ENCODE data around the gene KDM5B. TPM values are rescaled to one million over a fixed set of nuclear protein-coding genes. Genes with fewer than 3 reads are reported as not detected.
"Not testable (repeated sequence)": the region's sequence is repeated elsewhere in the genome, so short reads cannot be mapped to it uniquely, and the experiment has no call there.

KDM5B gene
- total RNA-seq, 1 experiment from 2014 or later, result 71.2 TPM

DNA sequence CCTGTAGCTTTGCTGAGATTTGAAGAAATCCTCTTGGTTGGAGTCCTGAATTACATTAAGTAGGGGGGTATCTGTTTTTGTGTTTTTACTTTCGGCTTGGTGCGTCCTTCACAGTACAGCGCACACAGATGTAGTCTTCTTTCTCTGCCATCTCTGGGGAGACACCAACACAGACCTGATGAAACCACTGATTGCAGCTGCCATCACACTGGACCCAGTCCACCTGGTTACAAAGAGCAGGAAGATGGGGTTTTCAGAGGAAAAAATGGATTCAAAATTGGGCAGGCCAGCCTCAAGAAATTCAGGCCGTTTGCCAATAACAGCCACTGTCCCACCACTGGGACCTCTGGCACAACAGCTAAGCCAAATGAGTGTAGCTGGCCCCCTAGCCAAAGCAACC, 79.3 kb downstream of the KDM5B start:
- TSS peak; percentile 25 for BruUV-seq (replicated peaks)
- CTCF ChIA-PET, result no interaction called here
- POLR2A ChIA-PET (ENCODE audit: low non-redundant PET), result no interaction called here
- Histone ChIP-seq H3K27me3 (replicated peaks; ENCODE audit: insufficient read depth, low read depth, low read length, poor library complexity) (no peaks in the 10 kb centered on the region), H3K4me3 (ENCODE audit: low read depth, low read length, poor library complexity, severe bottlenecking) (no peak overlapping the region), H3K9me3 (ENCODE audit: low read depth, low read length, poor library complexity, severe bottlenecking) (no peaks in the 10 kb centered on the region), H3K4me1 (ENCODE audit: insufficient read depth, low read length, poor library complexity, severe bottlenecking) (no peaks in the 10 kb centered on the region), H3K36me3 (ENCODE audit: insufficient read depth, low read length, poor library complexity, severe bottlenecking) (peaks cover 61% of the 10 kb centered on the region), H3K27ac (ENCODE audit: low read depth, low read length, poor library complexity, severe bottlenecking) (no peak overlapping the region)
- intact Hi-C loops (cut with micrococcal nuclease; ENCODE audit: unreplicated experiment), result no loop called here
- no peak for TF ChIP-seq EZH2 (IDR thresholded peaks at IDR 0.05; ENCODE audit: borderline replicate concordance, low read depth, low read length, poor library complexity, severe bottlenecking)
- TF ChIP-seq, protein P1, sequence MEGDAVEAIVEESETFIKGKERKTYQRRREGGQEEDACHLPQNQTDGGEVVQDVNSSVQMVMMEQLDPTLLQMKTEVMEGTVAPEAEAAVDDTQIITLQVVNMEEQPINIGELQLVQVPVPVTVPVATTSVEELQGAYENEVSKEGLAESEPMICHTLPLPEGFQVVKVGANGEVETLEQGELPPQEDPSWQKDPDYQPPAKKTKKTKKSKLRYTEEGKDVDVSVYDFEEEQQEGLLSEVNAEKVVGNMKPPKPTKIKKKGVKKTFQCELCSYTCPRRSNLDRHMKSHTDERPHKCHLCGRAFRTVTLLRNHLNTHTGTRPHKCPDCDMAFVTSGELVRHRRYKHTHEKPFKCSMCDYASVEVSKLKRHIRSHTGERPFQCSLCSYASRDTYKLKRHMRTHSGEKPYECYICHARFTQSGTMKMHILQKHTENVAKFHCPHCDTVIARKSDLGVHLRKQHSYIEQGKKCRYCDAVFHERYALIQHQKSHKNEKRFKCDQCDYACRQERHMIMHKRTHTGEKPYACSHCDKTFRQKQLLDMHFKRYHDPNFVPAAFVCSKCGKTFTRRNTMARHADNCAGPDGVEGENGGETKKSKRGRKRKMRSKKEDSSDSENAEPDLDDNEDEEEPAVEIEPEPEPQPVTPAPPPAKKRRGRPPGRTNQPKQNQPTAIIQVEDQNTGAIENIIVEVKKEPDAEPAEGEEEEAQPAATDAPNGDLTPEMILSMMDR (conservative IDR thresholded peaks at IDR 0.05; ENCODE audit: low read depth, low read length), result no peak
- DNase-seq (ENCODE audit: low spot score), result no peak

- TF ChIP-seq EZH2 (IDR thresholded peaks at IDR 0.05; ENCODE audit: borderline replicate concordance, low read depth, low read length, poor library complexity, severe bottlenecking), result no peak
- TF ChIP-seq, protein P1 (conservative IDR thresholded peaks at IDR 0.05; ENCODE audit: low read depth, low read length), result no peak
- no peak overlapping the region for H3K27ac ChIP-seq (ENCODE audit: low read depth, low read length, poor library complexity, severe bottlenecking)
- H3K36me3 ChIP-seq (ENCODE audit: insufficient read depth, low read length, poor library complexity, severe bottlenecking), result peaks cover 28% of the 10 kb centered on the region
- ChIA-PET CTCF (no interaction called here), POLR2A (ENCODE audit: low non-redundant PET) (no interaction called here)
- no peaks in the 10 kb centered on the region for H3K9me3 ChIP-seq (ENCODE audit: low read depth, low read length, poor library complexity, severe bottlenecking)
- H3K4me1 ChIP-seq (ENCODE audit: insufficient read depth, low read length, poor library complexity, severe bottlenecking), result no peaks in the 10 kb centered on the region
- intact Hi-C loops (cut with micrococcal nuclease; ENCODE audit: unreplicated experiment), result no loop called here
- DNase-seq (ENCODE audit: low spot score), result no peak
- BruUV-seq (replicated peaks), result no TSS peak
- no peak overlapping the region for H3K4me3 ChIP-seq (ENCODE audit: low read depth, low read length, poor library complexity, severe bottlenecking)
- no peaks in the 10 kb centered on the region for H3K27me3 ChIP-seq (replicated peaks; ENCODE audit: insufficient read depth, low read depth, low read length, poor library complexity)
Measured at GRCh38 chr1:202725526-202725925, 82.7 kb downstream of the KDM5B start.

DNA sequence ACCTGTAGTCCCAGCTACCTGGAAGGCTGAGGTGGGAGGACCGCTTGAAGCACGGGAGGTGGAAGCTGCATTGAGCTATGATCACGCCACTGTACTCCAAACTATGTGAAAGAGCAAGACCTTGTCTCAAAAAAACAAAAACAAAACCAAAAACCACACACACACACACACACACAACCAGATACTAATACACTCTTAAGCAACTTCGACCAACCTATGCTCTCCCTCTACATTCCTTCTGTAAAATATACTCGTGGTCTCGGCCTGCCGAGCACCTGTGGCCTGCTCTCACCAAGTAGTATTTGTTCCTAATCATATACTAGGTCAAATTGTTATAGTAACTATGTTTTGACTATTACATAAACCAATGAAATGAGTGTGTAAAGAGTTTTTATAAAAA, 84.5 kb downstream of the KDM5B start:
- Histone ChIP-seq H3K27me3 (replicated peaks; ENCODE audit: insufficient read depth, low read depth, low read length, poor library complexity) (no peaks in the 10 kb centered on the region), H3K4me3 (ENCODE audit: low read depth, low read length, poor library complexity, severe bottlenecking) (no peak overlapping the region), H3K4me1 (ENCODE audit: insufficient read depth, low read length, poor library complexity, severe bottlenecking) (no peaks in the 10 kb centered on the region), H3K36me3 (ENCODE audit: insufficient read depth, low read length, poor library complexity, severe bottlenecking) (peaks cover 9% of the 10 kb centered on the region), H3K9me3 (ENCODE audit: low read depth, low read length, poor library complexity, severe bottlenecking) (no peaks in the 10 kb centered on the region), H3K27ac (ENCODE audit: low read depth, low read length, poor library complexity, severe bottlenecking) (no peak overlapping the region)
- POLR2A ChIA-PET (ENCODE audit: low non-redundant PET), result no interaction called here
- CTCF ChIA-PET, result no interaction called here
- intact Hi-C loops (cut with micrococcal nuclease; ENCODE audit: unreplicated experiment), result no loop called here
- BruUV-seq (replicated peaks), result no TSS peak
- DNase-seq (ENCODE audit: low spot score), result no peak
- TF ChIP-seq, protein P1 (conservative IDR thresholded peaks at IDR 0.05; ENCODE audit: low read depth, low read length), result no peak

DNA sequence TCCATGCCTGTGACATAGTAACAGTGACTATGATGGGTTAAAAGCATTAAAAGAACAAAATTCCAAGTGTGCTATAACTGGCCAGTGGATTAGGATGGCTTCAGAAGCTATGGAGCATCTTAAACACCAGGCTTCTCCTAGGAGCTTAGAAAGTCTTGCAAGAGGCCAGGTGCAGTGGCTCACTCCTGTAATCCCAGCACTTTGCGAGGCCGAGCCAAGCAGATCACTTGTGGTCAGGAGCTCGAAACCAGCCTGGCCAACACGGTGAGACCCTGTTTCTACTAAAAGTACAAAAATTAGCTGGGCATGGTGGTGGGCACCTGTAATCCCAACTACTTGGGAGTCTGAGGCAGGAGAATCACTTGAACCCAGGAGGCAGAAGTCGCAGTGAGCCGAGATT, 85.2 kb downstream of the KDM5B start:
- H3K27ac ChIP-seq (ENCODE audit: low read depth, low read length, poor library complexity, severe bottlenecking); CTCF ChIA-PET; DNase-seq (ENCODE audit: low spot score); H3K4me1 ChIP-seq (ENCODE audit: insufficient read depth, low read length, poor library complexity, severe bottlenecking); intact Hi-C loops (cut with micrococcal nuclease; ENCODE audit: unreplicated experiment); H3K27me3 ChIP-seq (replicated peaks; ENCODE audit: insufficient read depth, low read depth, low read length, poor library complexity); H3K36me3 ChIP-seq (ENCODE audit: insufficient read depth, low read length, poor library complexity, severe bottlenecking); H3K9me3 ChIP-seq (ENCODE audit: low read depth, low read length, poor library complexity, severe bottlenecking); BruUV-seq (replicated peaks); H3K4me3 ChIP-seq (ENCODE audit: low read depth, low read length, poor library complexity, severe bottlenecking): not testable (repeated sequence)
- POLR2A ChIA-PET (ENCODE audit: low non-redundant PET), result interaction anchor here (0.6 kb wide), 1 partner anchor 419 kb away, joined by 3 read pairs; no protein-coding TSS in a partner anchor
